HL-60/S4 treated with phorbol 12-myristate 13-acetate at 8.2 ng/mL for 4 days and 3 days (cell line): ENCODE data around the gene ACSL5.

Experiments
- in situ Hi-C: fragments of 300-500 bp; cut with MboI; formaldehyde crosslinking; loops from 2 replicates; pipeline ENCODE4 v1.15.0; 2022; ENCODE audit warnings: low sequenced_read_pairs

The ACSL5 gene, protein sequence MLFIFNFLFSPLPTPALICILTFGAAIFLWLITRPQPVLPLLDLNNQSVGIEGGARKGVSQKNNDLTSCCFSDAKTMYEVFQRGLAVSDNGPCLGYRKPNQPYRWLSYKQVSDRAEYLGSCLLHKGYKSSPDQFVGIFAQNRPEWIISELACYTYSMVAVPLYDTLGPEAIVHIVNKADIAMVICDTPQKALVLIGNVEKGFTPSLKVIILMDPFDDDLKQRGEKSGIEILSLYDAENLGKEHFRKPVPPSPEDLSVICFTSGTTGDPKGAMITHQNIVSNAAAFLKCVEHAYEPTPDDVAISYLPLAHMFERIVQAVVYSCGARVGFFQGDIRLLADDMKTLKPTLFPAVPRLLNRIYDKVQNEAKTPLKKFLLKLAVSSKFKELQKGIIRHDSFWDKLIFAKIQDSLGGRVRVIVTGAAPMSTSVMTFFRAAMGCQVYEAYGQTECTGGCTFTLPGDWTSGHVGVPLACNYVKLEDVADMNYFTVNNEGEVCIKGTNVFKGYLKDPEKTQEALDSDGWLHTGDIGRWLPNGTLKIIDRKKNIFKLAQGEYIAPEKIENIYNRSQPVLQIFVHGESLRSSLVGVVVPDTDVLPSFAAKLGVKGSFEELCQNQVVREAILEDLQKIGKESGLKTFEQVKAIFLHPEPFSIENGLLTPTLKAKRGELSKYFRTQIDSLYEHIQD

DNA sequence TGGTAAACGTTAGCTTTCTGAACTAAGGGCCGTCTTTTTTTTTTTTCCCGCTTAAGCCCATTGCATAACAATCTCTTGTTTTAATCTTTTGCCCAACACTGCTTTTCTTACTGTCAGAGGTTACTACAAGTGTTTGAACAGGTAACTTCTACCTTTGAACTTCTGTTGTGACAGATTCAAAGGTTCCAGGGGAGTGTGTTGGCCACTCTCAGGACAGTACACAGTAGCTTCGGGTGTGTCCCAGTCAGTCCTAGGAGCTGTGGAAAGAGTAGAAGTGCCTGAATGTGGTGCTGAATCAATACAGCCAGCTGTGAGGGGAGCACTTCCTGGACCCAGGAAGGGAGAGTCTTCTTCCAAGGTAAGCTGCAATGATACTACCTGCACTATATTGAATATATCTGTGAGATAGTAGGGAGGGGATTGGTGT, at the start of gene ACSL5:
ACSL5 (plus strand) TSS at position 205 of the 427 bp plus-strand sequence. CDS start 20,831 bp downstream, outside the sequence.
- in situ Hi-C loops, result no loop called here

DNA sequence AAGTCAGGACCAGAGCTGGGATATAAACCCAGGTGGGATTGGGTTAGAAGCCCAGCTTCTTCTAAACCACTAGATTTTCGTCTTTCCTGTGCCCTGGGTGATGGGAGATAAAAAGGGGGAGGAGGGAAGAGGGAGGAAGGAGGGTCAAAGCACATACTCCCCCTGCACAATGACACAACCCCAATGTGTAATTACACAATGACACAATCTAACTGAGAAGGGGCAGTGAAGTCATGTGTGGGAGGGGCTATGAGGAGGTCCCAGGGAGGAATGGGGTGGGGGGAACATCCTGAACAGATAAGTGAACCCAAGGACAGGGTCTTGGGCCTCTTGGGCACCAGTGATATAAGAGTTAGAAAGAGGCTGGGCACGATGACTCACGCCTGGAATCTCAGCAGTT, 46.2 kb upstream of the ACSL5 start:
- in situ Hi-C loops, result no loop called here

DNA sequence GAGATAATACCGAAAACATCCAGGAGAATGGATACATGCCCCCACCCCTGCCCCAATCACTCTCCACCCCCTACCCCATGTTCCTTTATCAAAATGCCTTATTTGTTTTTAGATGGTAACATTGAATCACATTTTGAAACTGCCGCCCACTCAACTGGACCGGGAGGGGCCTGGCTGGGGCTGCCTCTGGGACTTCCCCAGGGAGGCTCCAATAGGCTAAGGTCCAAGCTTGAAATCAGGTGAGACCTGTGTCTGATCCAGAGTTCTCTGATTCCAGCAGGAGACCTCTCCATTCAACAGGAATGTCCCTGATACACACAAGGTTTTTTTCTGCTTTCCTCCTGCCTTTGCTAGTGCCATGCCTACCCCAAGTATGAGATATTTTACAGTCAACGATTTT, 43.8 kb upstream of the ACSL5 start:
- in situ Hi-C loops, result no loop called here

GRCh38 chr10:112330607-112331160, 43.2 kb upstream of the ACSL5 start:
- in situ Hi-C loops, result no loop called here

- in situ Hi-C loops, result no loop called here
These were observed 41.9 kb upstream of the ACSL5 start for GRCh38 chr10:112332022-112332421.

- in situ Hi-C loops, result no loop called here
These were observed 41.2 kb upstream of the ACSL5 start for GRCh38 chr10:112332509-112333228.

DNA sequence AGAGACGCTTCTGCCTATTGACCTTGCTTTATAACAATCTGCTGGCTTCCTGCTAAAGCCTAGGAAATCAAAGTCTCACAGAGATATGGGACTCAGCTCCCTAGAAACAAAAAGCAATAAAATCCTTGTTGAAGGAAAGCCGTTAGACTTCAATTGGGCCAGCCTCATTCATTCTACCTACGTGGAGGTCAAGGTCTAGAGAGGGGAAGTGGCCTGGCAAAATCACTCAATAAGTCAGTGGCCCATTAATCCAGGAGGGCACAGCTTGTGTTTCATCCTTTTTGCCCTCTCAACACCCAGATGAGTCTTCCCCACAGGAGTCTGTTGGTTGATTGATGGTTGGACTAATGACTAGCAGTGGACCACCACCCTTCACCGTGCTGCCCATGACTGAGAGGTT, 40.5 kb upstream of the ACSL5 start:
- in situ Hi-C loops, result no loop called here

- in situ Hi-C loops, result no loop called here
These were observed 38.6 kb upstream of the ACSL5 start for GRCh38 chr10:112335111-112335867.

DNA sequence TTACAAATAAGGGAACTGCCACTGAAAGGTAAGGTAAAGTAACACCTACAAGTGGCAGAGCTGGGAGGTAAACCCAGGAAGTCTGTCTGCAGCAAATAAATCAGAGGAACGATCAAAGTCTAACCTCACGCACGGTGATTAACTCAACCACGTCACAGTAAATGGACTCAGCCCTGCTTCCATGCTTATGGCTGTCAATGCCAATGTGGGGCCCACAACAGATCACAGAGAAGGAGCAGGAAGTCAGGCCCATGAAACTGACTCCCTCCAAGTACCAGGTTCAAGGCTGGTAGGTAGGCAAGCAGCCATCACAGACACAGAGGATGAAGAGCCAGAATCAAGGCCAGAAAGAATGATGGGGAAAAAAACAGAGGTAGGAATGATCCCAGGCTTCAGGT, 38.0 kb upstream of the ACSL5 start:
- in situ Hi-C loops, result no loop called here

DNA sequence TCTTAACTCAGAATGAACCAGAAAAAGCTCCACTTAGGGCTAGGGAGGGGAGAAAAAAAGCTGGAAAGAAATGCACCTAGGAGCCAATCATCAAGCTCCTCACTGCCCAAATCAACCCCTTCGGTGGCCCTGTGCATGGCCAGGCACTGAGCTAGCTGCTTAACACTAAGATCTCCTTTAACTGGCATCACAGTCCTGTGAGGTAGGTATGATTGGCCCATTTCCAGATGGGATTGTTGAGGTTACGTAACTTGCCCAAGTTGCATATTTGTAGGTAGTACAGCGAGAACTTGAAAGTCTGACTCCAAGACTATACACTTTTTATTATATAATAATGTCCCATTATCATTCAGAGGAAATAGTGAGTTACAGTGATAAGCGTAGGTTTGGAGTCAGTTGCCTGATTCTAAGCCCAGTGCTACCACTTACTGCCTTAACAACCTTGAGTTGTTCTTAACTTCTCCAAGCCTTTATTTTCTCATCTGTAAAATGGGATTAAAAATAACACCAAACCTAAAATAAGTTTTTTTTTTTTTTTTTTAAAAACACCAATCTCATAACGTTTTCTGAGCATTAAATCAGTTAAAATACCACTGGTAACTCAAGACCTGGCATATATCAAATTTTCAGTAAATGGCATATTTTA, 37.2 kb upstream of the ACSL5 start:
- in situ Hi-C loops, result no loop called here

DNA sequence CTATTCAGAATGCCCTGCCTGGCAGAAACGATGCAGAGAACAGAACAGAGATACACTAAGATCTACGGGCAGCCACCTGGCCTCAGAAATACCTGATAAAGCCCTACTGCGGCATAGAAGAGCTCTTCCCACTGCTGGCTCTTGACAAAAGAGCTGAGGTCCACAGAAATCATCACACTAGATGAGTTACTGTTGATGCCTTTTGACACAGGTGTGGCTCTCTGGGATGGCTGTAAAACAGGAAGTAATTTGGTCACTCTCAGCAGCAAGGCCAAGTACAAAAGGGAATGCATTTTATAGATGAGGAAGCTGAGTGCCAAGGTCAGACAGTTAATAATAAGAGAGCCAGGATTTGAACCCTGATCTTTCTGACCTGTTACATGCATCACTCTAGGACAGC, 35.0 kb upstream of the ACSL5 start:
- in situ Hi-C loops, result no loop called here

DNA sequence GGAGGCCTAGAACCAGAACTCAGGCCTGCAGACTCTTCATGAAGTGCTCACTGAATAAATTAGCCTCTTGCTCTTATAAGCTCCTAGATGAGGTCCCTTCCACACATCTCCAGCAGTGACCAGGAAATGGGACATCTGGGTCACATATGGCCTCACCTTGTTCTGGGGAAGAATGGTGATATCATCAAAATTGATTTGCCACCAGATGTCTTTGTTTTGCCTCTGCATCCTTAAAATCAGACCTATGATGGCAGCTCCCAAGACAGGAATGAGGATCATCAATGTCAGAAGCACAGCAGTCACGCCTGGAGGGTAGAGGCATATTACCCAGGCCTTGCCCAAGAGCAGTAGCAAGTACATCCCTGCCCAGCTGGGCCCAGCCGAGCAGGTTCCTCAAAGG, 33.3 kb upstream of the ACSL5 start:
- in situ Hi-C loops, result no loop called here

DNA sequence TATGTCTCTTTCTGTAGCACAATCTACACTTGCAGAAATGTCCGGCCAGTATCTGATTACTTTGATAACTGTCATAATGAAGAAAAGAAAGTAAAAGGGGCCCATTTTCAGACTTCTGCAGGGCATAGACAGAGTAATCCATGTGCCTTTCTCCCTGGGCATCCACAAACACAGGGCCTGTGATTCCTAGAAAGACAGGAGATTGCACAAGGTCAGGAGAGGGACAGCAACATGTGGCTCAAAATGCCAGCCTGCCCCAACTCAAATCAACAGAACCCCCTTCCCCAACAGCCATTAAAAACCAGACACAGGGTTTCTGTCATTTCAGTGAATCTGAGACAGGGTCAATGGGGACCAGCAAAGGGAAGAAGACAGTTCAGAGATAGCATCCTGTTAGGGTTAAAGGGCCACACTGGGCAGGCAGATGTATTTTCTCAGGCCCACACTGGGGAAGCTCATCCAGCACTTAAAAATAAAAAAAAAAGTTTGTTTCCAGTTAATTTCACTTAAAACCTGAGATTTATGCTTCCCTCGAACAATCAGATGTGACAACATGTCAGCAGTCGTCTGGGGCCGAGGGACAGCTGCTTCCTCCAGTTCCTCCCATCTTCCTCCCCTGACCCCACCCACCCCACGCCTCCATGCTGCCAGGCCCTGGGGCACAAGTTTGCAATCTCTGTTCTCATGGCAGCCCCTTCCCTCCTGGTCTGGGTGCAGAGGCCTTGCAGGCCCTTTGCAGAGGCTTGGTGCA, 30.7 kb upstream of the ACSL5 start:
- in situ Hi-C loops, result no loop called here

- in situ Hi-C loops, result no loop called here
These were observed 29.7 kb upstream of the ACSL5 start for GRCh38 chr10:112344261-112344660.

DNA sequence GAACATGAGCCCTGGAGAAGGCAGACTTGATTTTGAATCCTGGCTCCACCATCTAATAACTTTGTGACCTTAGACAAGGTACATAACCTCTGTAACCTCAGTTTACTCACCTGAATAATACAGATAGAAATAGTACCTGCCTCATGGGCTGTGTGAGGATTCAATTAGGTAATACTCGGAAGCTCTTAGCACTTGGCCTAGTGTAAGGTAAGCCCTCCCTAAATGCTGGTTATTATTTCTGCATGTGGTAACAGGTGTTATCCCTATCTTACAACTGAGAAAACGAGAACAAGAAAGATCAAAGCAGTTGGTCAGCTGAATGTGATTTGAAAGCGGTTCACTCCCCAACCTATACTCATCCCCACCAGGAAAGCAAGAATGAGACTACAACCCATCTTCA, 28.7 kb upstream of the ACSL5 start:
- in situ Hi-C loops, result no loop called here

GRCh38 chr10:112345743-112346142, 28.2 kb upstream of the ACSL5 start:
- in situ Hi-C loops, result no loop called here

- in situ Hi-C loops, result no loop called here
These were observed 27.1 kb upstream of the ACSL5 start for GRCh38 chr10:112346774-112347173.

DNA sequence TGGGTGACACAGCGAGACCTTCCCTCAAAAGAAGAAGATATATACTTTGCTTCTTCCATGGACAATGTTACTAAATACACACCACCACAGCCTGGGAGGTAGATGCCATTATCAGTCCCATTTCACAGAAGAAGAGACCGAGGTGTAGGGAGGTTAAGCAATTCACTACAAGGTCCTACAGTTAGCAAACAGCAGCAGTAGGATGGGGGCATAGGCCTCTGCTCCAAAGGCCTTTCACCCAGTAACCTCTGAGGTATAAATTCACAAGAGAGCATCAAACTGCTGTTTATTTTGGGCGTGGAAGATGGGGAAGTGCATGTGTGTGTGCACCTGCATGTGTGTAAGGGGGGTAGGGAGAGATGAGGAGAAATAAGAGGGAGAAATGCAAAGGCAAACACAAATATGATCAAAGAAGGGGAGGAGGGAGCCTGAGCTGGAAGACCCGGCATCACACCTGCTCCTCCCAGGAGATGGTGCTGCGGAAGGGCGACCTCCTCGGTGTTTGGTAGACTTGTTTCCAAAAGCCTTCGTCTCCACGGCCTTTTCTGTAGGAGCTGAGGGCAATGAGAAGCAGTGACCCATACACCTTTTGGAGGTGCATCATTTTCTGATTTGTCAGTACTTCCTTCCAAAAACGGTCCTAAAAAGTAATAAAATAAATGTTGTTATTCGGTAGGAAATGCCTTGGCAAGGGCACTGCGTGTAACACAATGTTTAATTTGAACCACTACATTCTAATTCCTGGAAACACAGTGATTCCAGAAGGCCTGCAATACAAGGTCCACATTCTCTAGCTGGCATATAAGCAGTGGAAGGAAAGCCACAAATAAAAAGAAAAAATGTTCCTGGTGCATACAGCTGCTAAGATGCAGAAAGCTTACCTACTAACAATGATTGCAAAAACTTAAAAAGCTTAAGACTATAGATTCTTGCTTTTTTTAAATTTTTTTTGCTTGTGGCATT, 25.9 kb upstream of the ACSL5 start:
- in situ Hi-C loops, result no loop called here
